Measurements from ENCODE around the gene KCNIP2. TPM values are rescaled to one million over a fixed set of nuclear protein-coding genes. Genes with fewer than 3 reads are reported as not detected.

The KCNIP2 gene
- total and polyA plus RNA-seq, 2 of the 13 experiments (the other 11 are each of a cell fraction or from before 2014, with no cell fraction given): 0.42 to 0.70 TPM

DNA sequence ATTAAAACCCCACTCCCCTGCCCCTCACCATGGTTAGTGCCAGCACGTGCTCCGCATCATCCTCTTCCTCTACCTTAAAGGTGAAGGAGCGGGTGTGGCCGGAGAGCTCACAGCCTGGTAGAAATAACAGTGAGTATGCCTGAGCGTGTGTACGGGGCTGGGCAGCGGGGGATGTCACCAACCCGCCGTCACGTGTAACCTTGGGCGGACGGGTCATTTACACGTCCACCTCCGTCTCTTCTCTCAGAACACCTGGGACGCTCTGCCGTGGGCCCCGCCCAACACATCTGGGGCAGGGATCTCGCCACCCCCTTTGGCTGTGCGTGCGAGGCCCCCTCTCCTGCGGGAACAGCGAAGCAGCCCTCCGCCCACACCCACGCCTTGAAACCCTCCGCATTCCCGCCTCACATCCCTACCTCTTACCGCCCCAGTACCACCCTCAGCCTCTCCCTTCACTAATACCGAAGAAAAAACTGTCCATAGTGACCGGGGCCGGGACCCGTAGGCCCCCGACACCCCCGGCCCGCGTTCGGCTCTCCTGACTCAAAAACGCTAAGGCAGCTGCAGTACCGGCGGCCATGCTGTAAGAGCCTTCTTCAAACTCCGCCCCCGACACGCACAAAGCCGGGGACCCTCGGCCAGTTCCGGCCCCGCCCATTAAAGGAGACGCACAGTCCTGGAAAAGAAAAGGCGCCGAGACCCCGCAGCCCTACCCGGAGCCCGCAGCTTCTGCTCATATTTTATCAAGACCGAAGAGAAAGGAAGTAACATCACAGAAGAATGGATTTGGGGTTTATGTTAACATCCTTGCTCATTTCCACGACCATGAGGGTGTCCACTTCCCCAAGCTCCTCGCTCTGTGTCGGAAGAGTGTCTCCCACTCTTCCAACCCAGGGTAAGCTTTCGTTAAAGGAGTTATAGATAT is 60.5 kb downstream of the KCNIP2 start, which contains the start of gene NPM3 (continued):
- TF ChIP-seq, protein P1, sequence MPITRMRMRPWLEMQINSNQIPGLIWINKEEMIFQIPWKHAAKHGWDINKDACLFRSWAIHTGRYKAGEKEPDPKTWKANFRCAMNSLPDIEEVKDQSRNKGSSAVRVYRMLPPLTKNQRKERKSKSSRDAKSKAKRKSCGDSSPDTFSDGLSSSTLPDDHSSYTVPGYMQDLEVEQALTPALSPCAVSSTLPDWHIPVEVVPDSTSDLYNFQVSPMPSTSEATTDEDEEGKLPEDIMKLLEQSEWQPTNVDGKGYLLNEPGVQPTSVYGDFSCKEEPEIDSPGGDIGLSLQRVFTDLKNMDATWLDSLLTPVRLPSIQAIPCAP (CRISPR knock-in tag; IDR thresholded peaks at IDR 0.05; ENCODE audit: low read depth): 0 out of 2 replicates have a peak, but pooled peaks have one; percentile 26
- TF ChIP-seq YY1 (IDR thresholded peaks at IDR 0.05; ENCODE audit: insufficient read depth, insufficient replicate concordance, low read depth, low read length) (peak; percentile 95), HDAC2 (CRISPR knock-in tag; IDR thresholded peaks at IDR 0.05) (0 out of 2 replicates have a peak, but pooled peaks have one; percentile 34), NRL (CRISPR knock-in tag; IDR thresholded peaks at IDR 0.05; ENCODE audit: borderline replicate concordance) (no peak), ZNF777 (CRISPR knock-in tag; IDR thresholded peaks at IDR 0.05) (no peak), ZNF335 (CRISPR knock-in tag; IDR thresholded peaks at IDR 0.05) (peak; percentile 65), ZNF3 (CRISPR knock-in tag; IDR thresholded peaks at IDR 0.05) (no peak), TSC22D2 (CRISPR knock-in tag; IDR thresholded peaks at IDR 0.05; ENCODE audit: borderline replicate concordance) (peak; percentile 69; the same call in 1 of the 2 replicates), ZNF260 (CRISPR knock-in tag; IDR thresholded peaks at IDR 0.05; ENCODE audit: borderline replicate concordance, low read depth) (no peak), ZBTB38 (CRISPR knock-in tag; IDR thresholded peaks at IDR 0.05) (no peak), ZNF232 (CRISPR knock-in tag; IDR thresholded peaks at IDR 0.05; ENCODE audit: borderline replicate concordance) (no peak), MED1 (CRISPR knock-in tag; IDR thresholded peaks at IDR 0.05) (0 out of 2 replicates have a peak, but pooled peaks have one; percentile 22), MXI1 (IDR thresholded peaks at IDR 0.05; ENCODE audit: borderline replicate concordance, low read depth, low read length) (peak; percentile 66; the same call in 1 of the 3 replicates), THAP11 (CRISPR knock-in tag; IDR thresholded peaks at IDR 0.05) (peak; percentile 79), GABPA (IDR thresholded peaks at IDR 0.05; ENCODE audit: low read depth, low read length) (peak; percentile 42), GABPA (CRISPR knock-in tag; IDR thresholded peaks at IDR 0.05; ENCODE audit: low read depth) (peak; percentile 87), ZNF225 (CRISPR knock-in tag; IDR thresholded peaks at IDR 0.05) (peak; percentile 72; the same call in 1 of the 2 replicates), ZNF124 (CRISPR knock-in tag; IDR thresholded peaks at IDR 0.05) (no peak)
- TF ChIP-seq, protein P2, sequence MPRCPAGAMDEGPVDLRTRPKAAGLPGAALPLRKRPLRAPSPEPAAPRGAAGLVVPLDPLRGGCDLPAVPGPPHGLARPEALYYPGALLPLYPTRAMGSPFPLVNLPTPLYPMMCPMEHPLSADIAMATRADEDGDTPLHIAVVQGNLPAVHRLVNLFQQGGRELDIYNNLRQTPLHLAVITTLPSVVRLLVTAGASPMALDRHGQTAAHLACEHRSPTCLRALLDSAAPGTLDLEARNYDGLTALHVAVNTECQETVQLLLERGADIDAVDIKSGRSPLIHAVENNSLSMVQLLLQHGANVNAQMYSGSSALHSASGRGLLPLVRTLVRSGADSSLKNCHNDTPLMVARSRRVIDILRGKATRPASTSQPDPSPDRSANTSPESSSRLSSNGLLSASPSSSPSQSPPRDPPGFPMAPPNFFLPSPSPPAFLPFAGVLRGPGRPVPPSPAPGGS (CRISPR knock-in tag; IDR thresholded peaks at IDR 0.05): 0 out of 2 replicates have a peak, but pooled peaks have one; percentile 37
- TF ChIP-seq, protein P3, sequence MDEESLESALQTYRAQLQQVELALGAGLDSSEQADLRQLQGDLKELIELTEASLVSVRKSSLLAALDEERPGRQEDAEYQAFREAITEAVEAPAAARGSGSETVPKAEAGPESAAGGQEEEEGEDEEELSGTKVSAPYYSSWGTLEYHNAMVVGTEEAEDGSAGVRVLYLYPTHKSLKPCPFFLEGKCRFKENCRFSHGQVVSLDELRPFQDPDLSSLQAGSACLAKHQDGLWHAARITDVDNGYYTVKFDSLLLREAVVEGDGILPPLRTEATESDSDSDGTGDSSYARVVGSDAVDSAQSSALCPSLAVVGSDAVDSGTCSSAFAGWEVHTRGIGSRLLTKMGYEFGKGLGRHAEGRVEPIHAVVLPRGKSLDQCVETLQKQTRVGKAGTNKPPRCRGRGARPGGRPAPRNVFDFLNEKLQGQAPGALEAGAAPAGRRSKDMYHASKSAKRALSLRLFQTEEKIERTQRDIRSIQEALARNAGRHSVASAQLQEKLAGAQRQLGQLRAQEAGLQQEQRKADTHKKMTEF (CRISPR knock-in tag; IDR thresholded peaks at IDR 0.05): peak; percentile 57; the same call in 1 of the 2 replicates
- TF ChIP-seq, protein P4, sequence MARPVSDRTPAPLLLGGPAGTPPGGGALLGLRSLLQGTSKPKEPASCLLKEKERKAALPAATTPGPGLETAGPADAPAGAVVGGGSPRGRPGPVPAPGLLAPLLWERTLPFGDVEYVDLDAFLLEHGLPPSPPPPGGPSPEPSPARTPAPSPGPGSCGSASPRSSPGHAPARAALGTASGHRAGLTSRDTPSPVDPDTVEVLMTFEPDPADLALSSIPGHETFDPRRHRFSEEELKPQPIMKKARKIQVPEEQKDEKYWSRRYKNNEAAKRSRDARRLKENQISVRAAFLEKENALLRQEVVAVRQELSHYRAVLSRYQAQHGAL (CRISPR knock-in tag; IDR thresholded peaks at IDR 0.05; ENCODE audit: not compliant biosample characterization): no peak
- TF ChIP-seq, protein P5, sequence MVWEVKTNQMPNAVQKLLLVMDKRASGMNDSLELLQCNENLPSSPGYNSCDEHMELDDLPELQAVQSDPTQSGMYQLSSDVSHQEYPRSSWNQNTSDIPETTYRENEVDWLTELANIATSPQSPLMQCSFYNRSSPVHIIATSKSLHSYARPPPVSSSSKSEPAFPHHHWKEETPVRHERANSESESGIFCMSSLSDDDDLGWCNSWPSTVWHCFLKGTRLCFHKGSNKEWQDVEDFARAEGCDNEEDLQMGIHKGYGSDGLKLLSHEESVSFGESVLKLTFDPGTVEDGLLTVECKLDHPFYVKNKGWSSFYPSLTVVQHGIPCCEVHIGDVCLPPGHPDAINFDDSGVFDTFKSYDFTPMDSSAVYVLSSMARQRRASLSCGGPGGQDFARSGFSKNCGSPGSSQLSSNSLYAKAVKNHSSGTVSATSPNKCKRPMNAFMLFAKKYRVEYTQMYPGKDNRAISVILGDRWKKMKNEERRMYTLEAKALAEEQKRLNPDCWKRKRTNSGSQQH (CRISPR knock-in tag; IDR thresholded peaks at IDR 0.05; ENCODE audit: low read depth): 0 out of 2 replicates have a peak, but pooled peaks have one; percentile 23
